K562 (cell line): ENCODE results near the gene ZNF80. TPM values are rescaled to one million over a fixed set of nuclear protein-coding genes. Genes with fewer than 3 reads are reported as not detected.

ENCODE experiments used
- HDAC8 ChIP-seq: fragments of 450-650 bp; IDR thresholded peaks from 2 replicates; pipeline ENCODE4 v1.6.1; 2016; ENCODE audit warnings: mild to moderate bottlenecking, missing genetic modification characterization, moderate library complexity, missing compliant biosample characterization
- JUND ChIP-seq, 2 experiments: IDR thresholded peaks; 2 replicates in 1 of 2; 3 replicates in 1 of 2; pipeline ENCODE4 v1.6.1; 2011; ENCODE audit warnings: borderline replicate concordance in 2 of 2, low read depth in 2 of 2, low read length in 2 of 2, improper control_type of control experiment in 1 of 2, missing biosample characterization in 1 of 2, missing genetic modification characterization in 1 of 2, missing genetic modification reagents in 1 of 2
- PYGO2 ChIP-seq: fragments of 450-650 bp; IDR thresholded peaks from 2 replicates; pipeline ENCODE4 v1.6.1; 2016; ENCODE audit warnings: mild to moderate bottlenecking, missing genetic modification characterization, moderate library complexity, missing compliant biosample characterization
- RBM39 ChIP-seq: fragments of 200-400 bp; formaldehyde crosslinking; optimal IDR thresholded peaks from 2 replicates; pipeline ENCODE3; 2018; ENCODE audit warnings: low read depth, low read length
- RREB1 ChIP-seq: fragments of 250-450 bp; sonication (Bioruptor Pico); IDR thresholded peaks from 2 replicates; pipeline ENCODE4 v1.4.0; 2020
- SREBF1 ChIP-seq: fragments of 150-350 bp; IDR thresholded peaks from 2 replicates; pipeline ENCODE4 v1.6.1; 2014; ENCODE audit warnings: antibody characterized with exemption, low read depth, low read length, borderline replicate concordance
- TAF9B ChIP-seq: fragments of 450-650 bp; IDR thresholded peaks from 2 replicates; pipeline ENCODE4 v1.6.1; 2018; ENCODE audit warnings: mild to moderate bottlenecking; ENCODE audit not compliant: partially characterized antibody
- TSC22D4 ChIP-seq: fragments of 450-650 bp; IDR thresholded peaks from 2 replicates; pipeline ENCODE4 v1.6.1; 2016; ENCODE audit warnings: missing genetic modification characterization, missing biosample characterization, control low read depth
- YY1 ChIP-seq, 3 experiments: IDR thresholded peaks; 2 replicates each; pipeline ENCODE4 v1.6.1; 2011; ENCODE audit warnings: low read length in 2 of 3, mild to moderate bottlenecking in 2 of 3, moderate library complexity in 2 of 3, borderline replicate concordance in 1 of 3, control low read depth in 1 of 3, low read depth in 1 of 3; ENCODE audit not compliant: insufficient read depth in 3 of 3, insufficient replicate concordance in 2 of 3, control insufficient read depth in 1 of 3, insufficient read length in 1 of 3; ENCODE audit errors: extremely low read depth in 1 of 3
- ZNF263 ChIP-seq: sonication (generic); formaldehyde crosslinking; IDR thresholded peaks from 2 replicates; pipeline ENCODE4 v1.8.0; 2022; ENCODE audit warnings: mild to moderate bottlenecking, missing genetic modification reagents, borderline replicate concordance
- ZNF316 ChIP-seq: fragments of 450-650 bp; IDR thresholded peaks from 2 replicates; pipeline ENCODE4 v1.6.1; 2016
- polyA plus RNA-seq, 8 experiments: library from polyadenylated mRNA; depleted of rRNA in 4 of 8; stranded (reverse) in 5 of 8; unstranded in 3 of 8; fragments of >200 nt; fragmentation: Nextera tagmentation in 2 of 8; fragmentation: Illumina TruSeq in 1 of 8; extraction: Ambion mirVana in 2 of 8; extraction: Trizol in 1 of 8; gene quantifications; 2 replicates each; pipeline versions ENCODE4 v1.2.1 to v1.2.3, GENCODE V29; 2011 to 2014; ENCODE audit warnings: inconsistent platforms in 1 of 8, missing spikeins in 1 of 8
- total RNA-seq, 7 experiments: library from RNA; depleted of rRNA in 6 of 7; stranded (reverse); fragments of >200 nt in 6 of 7; fragmentation: Illumina TruSeq in 2 of 7; extraction: Trizol in 2 of 7; gene quantifications; 2 replicates each; pipeline versions ENCODE4 v1.2.1 to v1.2.3, GENCODE V29; 2011 to 2021; ENCODE audit warnings: low replicate concordance in 1 of 7

ZNF80 gene
- total and polyA plus RNA-seq, 9 of the 15 experiments (the other 6 are each of a cell fraction or from before 2014, with no cell fraction given), result 0.01 to 0.07 (median 0.04) TPM; not detected in 3

- TF ChIP-seq RREB1 (CRISPR knock-in tag) (no peak), RBM39 (no peak), TAF9B (no peak), SREBF1 (no peak), ZNF263 (CRISPR knock-in tag) (no peak), TSC22D4 (tag) (no peak), JUND (IDR thresholded peaks at IDR 0.05; ENCODE audit: borderline replicate concordance, low read depth, low read length) (no peak), JUND (tag; IDR thresholded peaks at IDR 0.05; ENCODE audit: borderline replicate concordance, low read depth, low read length) (no peak), YY1 (IDR thresholded peaks at IDR 0.05; ENCODE audit: borderline replicate concordance in 1 of 3, control insufficient read depth in 1 of 3, extremely low read depth in 1 of 3, insufficient read depth in 3 of 3, insufficient read length in 1 of 3, insufficient replicate concordance in 2 of 3, low read depth in 1 of 3, low read length in 2 of 3) (no peak), PYGO2 (no peak), ZNF316 (no peak), HDAC8 (no peak)
These were observed 19.4 kb downstream of the ZNF80 start (continued) for GRCh38 chr3:114218006-114218405.
